Breast epithelium (tissue), 3 donors: Measurements from ENCODE around the gene ANKRD23.

ENCODE experiments used
- CTCF ChIP-seq, 3 donors: fragments of 450-650 bp; IDR thresholded peaks; one replicate each; pipeline ENCODE4 v1.5.1; 2016 to 2017; ENCODE audit warnings: antibody characterized with exemption in 3 of 3, mild to moderate bottlenecking in 3 of 3, moderate library complexity in 3 of 3
- POLR2A ChIP-seq: fragments of 450-650 bp; IDR thresholded peaks from one replicate; pipeline ENCODE4 v1.6.1; 2016; ENCODE audit warnings: antibody characterized with exemption, mild to moderate bottlenecking, moderate library complexity
- POLR2AphosphoS5 ChIP-seq, 3 donors: sonication (generic); formaldehyde crosslinking; IDR thresholded peaks; one replicate each; pipeline ENCODE4 v1.6.1; 2017; ENCODE audit warnings: antibody characterized with exemption in 3 of 3

GRCh38 chr2:96824079-96824870 lies 19.5 kb downstream of the ANKRD23 start:
- TF ChIP-seq CTCF (IDR thresholded peaks at IDR 0.05), result no peak
- TF ChIP-seq POLR2A, result no peak
- TF ChIP-seq POLR2AphosphoS5 (IDR thresholded peaks at IDR 0.05), result no peak
